HUES6 (cell line): ENCODE results near the gene MTCH2.
A peak's percentile ranks its signal among the peaks of the same experiment; 100 is the strongest.

Experiments used
- H3K27ac ChIP-seq: 2 replicates; pipeline ENCODE4 v1.7.0; 2013; ENCODE audit warnings: low read depth, mild to moderate bottlenecking, low read length, inconsistent platforms
- H3K27me3 ChIP-seq: 2 replicates; pipeline ENCODE4 v1.6.1; 2013; ENCODE audit warnings: low read length; ENCODE audit not compliant: control insufficient read depth, insufficient read depth
- H3K36me3 ChIP-seq: 2 replicates; pipeline ENCODE4 v1.6.1; 2013; ENCODE audit warnings: low read length; ENCODE audit not compliant: control insufficient read depth, insufficient read depth
- H3K4me1 ChIP-seq: 2 replicates; pipeline ENCODE4 v1.6.1; 2013; ENCODE audit warnings: low read length; ENCODE audit not compliant: control insufficient read depth, insufficient read depth
- H3K4me3 ChIP-seq: 2 replicates; pipeline ENCODE4 v1.5.1; 2013; ENCODE audit warnings: low read depth, low read length
- H3K9ac ChIP-seq: one replicate; pipeline ENCODE4 v1.6.1; 2013; ENCODE audit warnings: mild to moderate bottlenecking, low read length
- H3K9me3 ChIP-seq: 2 replicates; pipeline ENCODE4 v1.6.1; 2013; ENCODE audit warnings: low read depth, low read length; ENCODE audit not compliant: control insufficient read depth, insufficient read depth

MTCH2 gene

GRCh38 chr11:47591764-47592163 lies 50.6 kb downstream of the MTCH2 start:
- H3K9me3 ChIP-seq = no peaks in the 10 kb centered on the region
- no peak overlapping the region for H3K4me3 ChIP-seq
- no peak overlapping the region for H3K9ac ChIP-seq
- peaks cover 22% of the 10 kb centered on the region for H3K4me1 ChIP-seq
- no peak overlapping the region for H3K27ac ChIP-seq
- no peaks in the 10 kb centered on the region for H3K36me3 ChIP-seq
- H3K27me3 ChIP-seq = peaks cover 45% of the 10 kb centered on the region

- H3K36me3 ChIP-seq = no peaks in the 10 kb centered on the region
- H3K9ac ChIP-seq = no peak overlapping the region
- peaks cover 22% of the 10 kb centered on the region for H3K4me1 ChIP-seq
- H3K9me3 ChIP-seq = no peaks in the 10 kb centered on the region
- peak overlapping the region; percentile 43; the same call in 1 of the 2 replicates for H3K4me3 ChIP-seq
- peaks cover 35% of the 10 kb centered on the region for H3K27me3 ChIP-seq
- H3K27ac ChIP-seq = no peak overlapping the region
These were observed 52.1 kb downstream of the MTCH2 start for GRCh38 chr11:47589977-47590861.

DNA sequence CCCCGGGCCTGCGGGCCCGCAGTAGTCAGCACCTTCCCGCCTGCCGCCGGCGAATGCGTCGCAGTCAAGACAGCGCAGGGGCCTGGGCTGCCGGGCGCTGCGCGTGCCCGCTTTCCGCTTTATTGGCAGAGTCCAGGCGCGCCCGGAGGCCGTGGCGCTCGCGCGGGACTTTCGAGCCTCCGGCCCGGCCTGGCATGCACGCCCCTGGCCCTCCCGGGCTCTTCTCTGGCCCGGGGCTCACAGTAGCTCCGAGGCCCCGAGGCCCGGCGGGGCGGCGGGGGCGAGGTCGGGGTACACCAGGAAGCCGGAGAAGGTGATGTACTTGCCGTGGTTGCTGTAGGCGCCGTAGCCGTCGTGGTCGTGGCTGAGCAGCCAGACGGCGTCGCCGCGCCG lies 52.8 kb downstream of the MTCH2 start:
- H3K9me3 ChIP-seq = no peaks in the 10 kb centered on the region
- H3K4me1 ChIP-seq = peaks cover 18% of the 10 kb centered on the region
- no peak overlapping the region for H3K9ac ChIP-seq
- peaks cover 29% of the 10 kb centered on the region for H3K27me3 ChIP-seq
- H3K4me3 ChIP-seq = peak overlapping the region; percentile 43; the same call in 1 of the 2 replicates
- no peaks in the 10 kb centered on the region for H3K36me3 ChIP-seq
- no peak overlapping the region for H3K27ac ChIP-seq

DNA sequence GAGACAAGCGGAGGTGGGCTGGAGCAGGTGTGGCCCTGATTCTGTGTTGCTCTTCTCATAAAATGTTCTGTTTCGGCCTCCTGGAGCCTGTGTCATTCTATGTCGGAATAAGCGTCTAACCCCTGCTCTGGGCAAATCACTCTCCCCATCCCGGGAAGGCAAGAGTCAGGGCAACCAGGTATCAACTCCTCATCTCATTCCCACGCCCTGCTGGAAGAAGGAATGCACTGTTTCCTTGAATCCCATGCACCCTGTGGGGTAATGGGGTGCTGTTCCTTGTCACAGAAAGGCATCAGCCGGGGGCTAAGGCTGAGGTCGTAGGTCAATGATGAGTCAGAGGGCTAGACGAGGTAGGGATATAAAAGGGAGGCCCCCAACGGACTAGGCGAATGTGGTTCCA lies 53.2 kb downstream of the MTCH2 start:
- H3K9me3 ChIP-seq = no peaks in the 10 kb centered on the region
- H3K36me3 ChIP-seq = peaks cover 4% of the 10 kb centered on the region
- no peak overlapping the region for H3K9ac ChIP-seq
- peaks cover 24% of the 10 kb centered on the region for H3K27me3 ChIP-seq
- peaks cover 15% of the 10 kb centered on the region for H3K4me1 ChIP-seq
- H3K4me3 ChIP-seq = no peak overlapping the region
- no peak overlapping the region for H3K27ac ChIP-seq

DNA sequence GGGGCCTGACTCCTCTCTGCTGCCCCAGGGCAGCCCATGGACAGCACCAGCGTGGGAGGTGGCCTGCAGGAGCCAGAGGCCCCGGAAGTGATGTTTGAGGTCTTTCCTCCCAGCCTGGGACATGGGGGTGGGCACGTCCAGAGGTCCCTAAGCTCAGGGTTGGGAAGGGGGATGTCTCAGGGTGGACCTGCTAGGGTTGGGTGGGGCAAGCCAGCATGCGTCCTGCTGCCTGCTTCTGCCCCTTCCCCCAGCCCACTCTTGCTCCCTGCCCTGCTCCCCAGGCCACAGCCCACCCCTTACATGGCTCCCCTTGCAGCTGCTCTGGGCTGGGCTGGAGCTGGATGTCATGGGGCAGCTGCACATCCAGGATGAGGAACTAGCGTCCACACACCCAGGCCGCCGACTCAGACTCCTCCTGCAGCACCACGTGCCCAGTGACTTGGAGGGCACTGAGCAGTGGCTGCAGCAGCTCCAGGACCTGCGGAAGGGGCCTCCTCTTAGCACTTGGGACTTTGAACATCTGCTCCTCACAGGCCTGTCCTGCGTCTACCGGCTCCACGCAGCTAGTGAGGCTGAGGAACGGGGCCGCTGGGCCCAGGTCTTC lies 54.5 kb downstream of the MTCH2 start:
- H3K36me3 ChIP-seq = peaks cover 17% of the 10 kb centered on the region
- H3K27ac ChIP-seq = no peak overlapping the region
- H3K4me3 ChIP-seq = no peak overlapping the region
- no peak overlapping the region for H3K9ac ChIP-seq
- H3K4me1 ChIP-seq = peaks cover 9% of the 10 kb centered on the region; the same call in 1 of the 2 replicates
- H3K9me3 ChIP-seq = no peaks in the 10 kb centered on the region
- peaks cover 11% of the 10 kb centered on the region for H3K27me3 ChIP-seq

- no peaks in the 10 kb centered on the region for H3K9me3 ChIP-seq
- peaks cover 5% of the 10 kb centered on the region for H3K27me3 ChIP-seq
- H3K27ac ChIP-seq = no peak overlapping the region
- peaks cover 7% of the 10 kb centered on the region; the same call in 1 of the 2 replicates for H3K4me1 ChIP-seq
- no peak overlapping the region for H3K4me3 ChIP-seq
- H3K36me3 ChIP-seq = peaks cover 23% of the 10 kb centered on the region
- H3K9ac ChIP-seq = no peak overlapping the region
These were observed 55.2 kb downstream of the MTCH2 start for GRCh38 chr11:47587039-47587716.

DNA sequence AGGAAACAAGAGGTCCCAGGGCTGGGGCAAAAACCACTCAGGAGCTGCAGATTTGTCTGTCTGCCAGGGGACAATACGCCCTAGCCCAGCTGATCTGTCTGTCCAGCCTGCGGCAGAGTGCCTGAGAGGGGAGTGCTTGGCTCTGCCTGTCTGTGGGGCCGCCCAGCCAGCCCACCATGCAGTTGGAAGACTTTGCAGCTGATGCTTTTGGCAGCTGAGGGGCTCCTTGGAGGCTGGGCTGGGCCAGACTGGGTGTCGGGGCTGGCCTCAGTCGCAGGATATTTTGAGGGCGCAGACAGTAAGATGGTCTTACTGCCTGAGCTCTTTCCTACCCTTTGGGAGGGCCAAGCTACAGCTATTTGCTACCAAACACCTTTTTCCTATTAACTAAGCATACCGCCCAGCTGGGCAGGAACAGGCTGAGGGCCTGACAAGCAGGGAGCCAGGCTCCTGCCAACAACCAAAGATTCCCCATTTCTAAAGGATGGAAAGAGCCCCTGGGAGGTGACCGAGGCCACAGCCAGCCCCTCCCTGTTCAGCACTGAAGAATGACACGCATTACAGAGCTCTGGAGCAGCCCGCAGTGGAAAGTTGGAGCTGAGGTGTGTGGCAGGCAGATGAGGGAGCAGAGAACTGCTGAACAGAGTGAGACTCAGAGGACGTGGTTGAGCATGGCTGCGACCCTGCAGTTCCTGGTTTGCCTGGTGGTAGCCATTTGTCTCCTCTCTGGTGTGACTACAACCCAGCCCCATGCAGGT lies 56.1 kb downstream of the MTCH2 start, which contains the start of gene FAM180B:
TSS of gene FAM180B (plus strand) at position 581 of the 758 bp plus-strand sequence. CDS start at position 672, 91 bp downstream.
- Histone ChIP-seq H3K4me3 (no peak within 1 kb of the TSS), H3K27ac (no peak within 1 kb of the TSS), H3K9ac (no peak within 1 kb of the TSS), H3K27me3 (no peaks in the 10 kb centered on the region), H3K36me3 (peaks cover 32% of the 10 kb centered on the region), H3K4me1 (no peaks in the 10 kb centered on the region), H3K9me3 (no peaks in the 10 kb centered on the region)

DNA sequence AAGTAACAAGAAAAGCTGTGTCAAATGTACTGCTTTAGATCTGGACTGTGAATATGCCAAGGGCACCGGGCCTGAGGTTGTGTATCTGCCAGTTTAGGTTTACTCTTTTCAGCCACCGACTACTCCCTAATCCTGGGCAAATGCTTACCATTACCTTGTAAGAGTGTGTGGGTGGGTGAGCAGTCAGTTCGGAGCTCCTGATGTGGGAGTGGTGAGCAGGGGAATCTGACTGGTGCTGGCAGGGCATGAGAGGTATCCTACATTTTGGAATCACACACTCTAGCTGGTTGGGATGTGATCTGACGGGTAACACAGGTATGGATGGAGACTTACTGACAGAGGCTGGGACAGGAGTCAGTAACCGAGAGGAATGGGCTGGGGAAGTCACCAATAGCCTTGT lies 58.5 kb downstream of the MTCH2 start:
- Histone ChIP-seq H3K9ac (no peak overlapping the region), H3K27me3 (no peaks in the 10 kb centered on the region), H3K36me3 (peaks cover 48% of the 10 kb centered on the region), H3K4me1 (peaks cover 6% of the 10 kb centered on the region; the same call in 1 of the 2 replicates), H3K9me3 (no peaks in the 10 kb centered on the region), H3K27ac (no peak overlapping the region), H3K4me3 (no peak overlapping the region)

GRCh38 chr11:47578524-47579494 lies 63.5 kb downstream of the MTCH2 start, which contains the start of the genes KBTBD4 and NDUFS3:
Gene KBTBD4, minus strand, starts transcription at chr11:47578970. Its CDS starts 19 bp downstream, at chr11:47578951.
Gene NDUFS3, plus strand, starts transcription at chr11:47579074. Its CDS starts 18 bp downstream, at chr11:47579092.
- no peaks in the 10 kb centered on the region for H3K9me3 ChIP-seq
- H3K9ac ChIP-seq = peak within 1 kb of the TSS; percentile 98
- peak within 1 kb of the TSS; percentile 85 for H3K27ac ChIP-seq
- H3K27me3 ChIP-seq = no peaks in the 10 kb centered on the region
- H3K36me3 ChIP-seq = peaks cover 64% of the 10 kb centered on the region
- peak within 1 kb of the TSS; percentile 99 for H3K4me3 ChIP-seq
- H3K4me1 ChIP-seq = peaks cover 9% of the 10 kb centered on the region
